Measurements from ENCODE around the gene PLIN5.

The PLIN5 gene

DNA sequence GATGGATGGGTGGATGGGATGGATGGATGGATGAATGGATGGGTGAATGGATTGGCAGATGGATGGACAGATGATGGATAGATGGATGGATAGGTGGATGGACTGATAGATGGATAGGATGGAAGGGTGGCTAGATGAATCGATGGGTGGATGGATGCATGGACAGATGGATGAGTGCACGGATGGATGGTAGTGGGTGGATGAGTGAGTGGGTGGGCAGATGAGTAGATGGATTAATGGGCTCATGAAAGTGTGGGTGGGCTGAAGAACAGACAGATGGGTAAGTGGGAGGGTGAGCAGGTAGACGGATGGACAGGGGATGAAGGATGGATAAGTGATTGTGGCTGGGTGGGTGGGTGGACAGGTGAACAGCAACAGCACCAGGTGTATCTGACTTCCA lies 18.8 kb upstream of the PLIN5 start:
- Histone ChIP-seq H3K27me3 (replicated peaks; ENCODE audit: control insufficient read depth, insufficient read depth, low read length) (no peaks in the 10 kb centered on the region), H3K4me3 (replicated peaks; ENCODE audit: low read depth, low read length) (no peak overlapping the region), H3K36me3 (ENCODE audit: control insufficient read depth, insufficient read depth, low read length) (no peaks in the 10 kb centered on the region)
- DNase-seq (ENCODE audit: extremely low read depth, insufficient read length): no peak
- TF ChIP-seq, protein P1, sequence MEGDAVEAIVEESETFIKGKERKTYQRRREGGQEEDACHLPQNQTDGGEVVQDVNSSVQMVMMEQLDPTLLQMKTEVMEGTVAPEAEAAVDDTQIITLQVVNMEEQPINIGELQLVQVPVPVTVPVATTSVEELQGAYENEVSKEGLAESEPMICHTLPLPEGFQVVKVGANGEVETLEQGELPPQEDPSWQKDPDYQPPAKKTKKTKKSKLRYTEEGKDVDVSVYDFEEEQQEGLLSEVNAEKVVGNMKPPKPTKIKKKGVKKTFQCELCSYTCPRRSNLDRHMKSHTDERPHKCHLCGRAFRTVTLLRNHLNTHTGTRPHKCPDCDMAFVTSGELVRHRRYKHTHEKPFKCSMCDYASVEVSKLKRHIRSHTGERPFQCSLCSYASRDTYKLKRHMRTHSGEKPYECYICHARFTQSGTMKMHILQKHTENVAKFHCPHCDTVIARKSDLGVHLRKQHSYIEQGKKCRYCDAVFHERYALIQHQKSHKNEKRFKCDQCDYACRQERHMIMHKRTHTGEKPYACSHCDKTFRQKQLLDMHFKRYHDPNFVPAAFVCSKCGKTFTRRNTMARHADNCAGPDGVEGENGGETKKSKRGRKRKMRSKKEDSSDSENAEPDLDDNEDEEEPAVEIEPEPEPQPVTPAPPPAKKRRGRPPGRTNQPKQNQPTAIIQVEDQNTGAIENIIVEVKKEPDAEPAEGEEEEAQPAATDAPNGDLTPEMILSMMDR (IDR thresholded peaks at IDR 0.05; ENCODE audit: insufficient read depth, low read length, poor library complexity, severe bottlenecking): no peak

GRCh38 chr19:4553092-4553695 lies 18.2 kb upstream of the PLIN5 start:
- Histone ChIP-seq H3K4me3 (replicated peaks; ENCODE audit: low read depth, low read length) (no peak overlapping the region), H3K27me3 (replicated peaks; ENCODE audit: control insufficient read depth, insufficient read depth, low read length) (no peaks in the 10 kb centered on the region), H3K36me3 (ENCODE audit: control insufficient read depth, insufficient read depth, low read length) (no peaks in the 10 kb centered on the region)
- no peak for DNase-seq (ENCODE audit: extremely low read depth, insufficient read length)
- TF ChIP-seq, protein P1 (IDR thresholded peaks at IDR 0.05; ENCODE audit: insufficient read depth, low read length, poor library complexity, severe bottlenecking): no peak

DNA sequence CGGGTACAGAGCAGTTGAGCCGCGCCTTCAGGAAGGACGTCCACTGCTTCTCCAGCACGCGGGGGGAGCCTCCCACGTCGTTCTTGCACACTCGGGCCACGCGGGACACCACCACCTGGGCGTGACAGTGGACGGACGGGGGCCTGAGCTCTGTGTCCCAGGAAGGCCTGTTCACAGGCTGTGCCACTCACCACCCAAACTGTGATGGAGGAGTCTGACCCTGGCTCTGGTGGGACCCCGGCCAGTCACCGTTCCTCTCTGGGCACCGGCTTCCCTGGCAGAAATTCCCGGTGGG lies 17.4 kb upstream of the PLIN5 start:
- TF ChIP-seq, protein P1 (IDR thresholded peaks at IDR 0.05; ENCODE audit: insufficient read depth, low read length, poor library complexity, severe bottlenecking): no peak

GRCh38 chr19:4550479-4551050 lies 15.5 kb upstream of the PLIN5 start:
- TF ChIP-seq, protein P1 (IDR thresholded peaks at IDR 0.05; ENCODE audit: insufficient read depth, low read length, poor library complexity, severe bottlenecking): no peak
- DNase-seq (ENCODE audit: extremely low read depth, insufficient read length): no peak
- no peaks in the 10 kb centered on the region for H3K27me3 ChIP-seq (replicated peaks; ENCODE audit: control insufficient read depth, insufficient read depth, low read length)
- H3K36me3 ChIP-seq (ENCODE audit: control insufficient read depth, insufficient read depth, low read length): no peaks in the 10 kb centered on the region
- H3K4me3 ChIP-seq (replicated peaks; ENCODE audit: low read depth, low read length): no peak overlapping the region

More for the DNA sequence above, 17.4 kb upstream of the PLIN5 start:
- H3K36me3 ChIP-seq (ENCODE audit: control insufficient read depth, insufficient read depth, low read length): no peaks in the 10 kb centered on the region
- H3K4me3 ChIP-seq (replicated peaks; ENCODE audit: low read depth, low read length): no peak overlapping the region
- no peaks in the 10 kb centered on the region for H3K27me3 ChIP-seq (replicated peaks; ENCODE audit: control insufficient read depth, insufficient read depth, low read length)
- no peak for DNase-seq (ENCODE audit: extremely low read depth, insufficient read length)

DNA sequence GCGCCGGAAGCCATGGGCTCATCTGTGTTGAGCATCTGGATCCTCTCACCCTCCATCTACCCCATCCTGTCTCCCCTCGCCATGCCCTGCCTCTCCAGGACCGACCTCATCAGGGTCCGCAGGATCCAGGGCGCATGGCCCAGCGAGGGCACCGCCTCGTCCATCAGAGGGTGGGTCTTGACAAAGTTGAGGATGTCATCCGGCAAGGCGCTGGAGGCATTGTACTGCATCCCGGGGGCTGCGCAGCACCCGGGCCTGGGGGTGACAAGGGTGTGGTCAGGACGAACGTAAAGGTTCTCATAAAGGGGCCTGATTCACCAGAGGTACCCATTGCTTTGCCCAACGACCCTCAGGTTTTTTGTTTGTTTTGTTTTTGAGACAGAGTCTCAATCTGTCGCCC lies 15.0 kb upstream of the PLIN5 start:
- TF ChIP-seq, protein P1 (IDR thresholded peaks at IDR 0.05; ENCODE audit: insufficient read depth, low read length, poor library complexity, severe bottlenecking): no peak
- Histone ChIP-seq H3K4me3 (replicated peaks; ENCODE audit: low read depth, low read length) (no peak overlapping the region), H3K27me3 (replicated peaks; ENCODE audit: control insufficient read depth, insufficient read depth, low read length) (no peaks in the 10 kb centered on the region), H3K36me3 (ENCODE audit: control insufficient read depth, insufficient read depth, low read length) (no peaks in the 10 kb centered on the region)
- DNase-seq (ENCODE audit: extremely low read depth, insufficient read length): no peak

GRCh38 chr19:4548238-4548584 lies 13.2 kb upstream of the PLIN5 start:
- Histone ChIP-seq H3K27me3 (replicated peaks; ENCODE audit: control insufficient read depth, insufficient read depth, low read length) (no peaks in the 10 kb centered on the region), H3K36me3 (ENCODE audit: control insufficient read depth, insufficient read depth, low read length) (no peaks in the 10 kb centered on the region), H3K4me3 (replicated peaks; ENCODE audit: low read depth, low read length) (no peak overlapping the region)
- DNase-seq (ENCODE audit: extremely low read depth, insufficient read length): no peak
- TF ChIP-seq, protein P1 (IDR thresholded peaks at IDR 0.05; ENCODE audit: insufficient read depth, low read length, poor library complexity, severe bottlenecking): no peak

Measured in GM06990 (cell line).